DND-41 (cell line): ENCODE results near the gene IFNLR1.

Source experiments
- ATAC-seq: fragments of 200-7000 bp; cut with Tn5 transposase; 3 replicates; pipeline ENCODE4 v1.9.1; 2021; ENCODE audit warnings: low read depth; ENCODE audit not compliant: insufficient read depth
- DNase-seq: peaks from one replicate; pipeline ENCODE4 v3.0.0-alpha.2; 2020
- H2AFZ ChIP-seq: 2 replicates; pipeline ENCODE4 v1.6.0; 2012; ENCODE audit warnings: low read depth, low read length
- H3K27ac ChIP-seq: 2 replicates; pipeline ENCODE4 v1.5.1; 2012; ENCODE audit warnings: low read length, inconsistent platforms
- H3K27me3 ChIP-seq: fragments of 200-600 bp; sonication (generic); 2 replicates; pipeline ENCODE4 v1.6.0; 2012; ENCODE audit warnings: low read length, mild to moderate bottlenecking, inconsistent platforms; ENCODE audit not compliant: insufficient read depth, poor library complexity
- H3K36me3 ChIP-seq: 2 replicates; pipeline ENCODE4 v1.5.1; 2012; ENCODE audit warnings: low read length, inconsistent platforms; ENCODE audit not compliant: insufficient read depth
- H3K4me1 ChIP-seq: 2 replicates; pipeline ENCODE4 v1.5.1; 2012; ENCODE audit warnings: mild to moderate bottlenecking, low read length; ENCODE audit not compliant: insufficient read depth
- H3K4me2 ChIP-seq: 2 replicates; pipeline ENCODE4 v1.6.0; 2012; ENCODE audit warnings: mild to moderate bottlenecking, moderate library complexity, low read length, inconsistent platforms; ENCODE audit not compliant: insufficient read depth
- H3K4me3 ChIP-seq, 2 experiments: fragments of 200-600 bp in 1 of 2; shearing (Covaris generic) in 1 of 2; 2 replicates each; pipeline ENCODE4 v1.5.1; 2012 to 2016; ENCODE audit warnings: inconsistent platforms in 2 of 2, low read length in 2 of 2, mild to moderate bottlenecking in 2 of 2, low read depth in 1 of 2, moderate library complexity in 1 of 2
- H3K79me2 ChIP-seq: 2 replicates; pipeline ENCODE4 v1.6.0; 2012; ENCODE audit warnings: low read length, inconsistent platforms; ENCODE audit not compliant: insufficient read depth
- H3K9ac ChIP-seq: 2 replicates; pipeline ENCODE4 v1.6.0; 2012; ENCODE audit warnings: low read depth, mild to moderate bottlenecking, inconsistent platforms, low read length, moderate library complexity
- H3K9me3 ChIP-seq: 2 replicates; pipeline ENCODE4 v1.5.1; 2012; ENCODE audit warnings: low read length, moderate library complexity, mild to moderate bottlenecking, inconsistent platforms; ENCODE audit not compliant: insufficient read depth, severe bottlenecking
- H4K20me1 ChIP-seq: 2 replicates; pipeline ENCODE4 v1.6.0; 2012; ENCODE audit warnings: low read length; ENCODE audit not compliant: insufficient read depth
- CTCF ChIP-seq: IDR thresholded peaks from 2 replicates; pipeline ENCODE4 v1.5.1; 2012; ENCODE audit warnings: borderline replicate concordance, low read length, moderate library complexity, mild to moderate bottlenecking; ENCODE audit not compliant: poor library complexity, severe bottlenecking; ENCODE audit errors: extremely low read depth
- EZH2 ChIP-seq: IDR thresholded peaks from 3 replicates; pipeline ENCODE4 v1.6.1; 2012; ENCODE audit warnings: borderline replicate concordance, low read depth, mild to moderate bottlenecking, moderate library complexity, low read length, inconsistent platforms; ENCODE audit not compliant: severe bottlenecking

IFNLR1 gene

GRCh38 chr1:24201941-24202440, 14.9 kb upstream of the IFNLR1 start:
- Histone ChIP-seq H3K79me2 (no peaks in the 10 kb centered on the region), H3K4me3 (no peak overlapping the region), H3K36me3 (no peaks in the 10 kb centered on the region), H4K20me1 (peaks cover 5% of the 10 kb centered on the region; the same call in 1 of the 2 replicates), H3K27ac (no peak overlapping the region), H3K27me3 (peaks cover 5% of the 10 kb centered on the region), H3K9me3 (no peaks in the 10 kb centered on the region), H3K4me2 (no peak overlapping the region), H2AFZ (no peak overlapping the region), H3K9ac (no peak overlapping the region), H3K4me1 (peaks cover 2% of the 10 kb centered on the region; the same call in 1 of the 2 replicates)
- ATAC-seq (peak; percentile 60; the same call in 1 of the 3 replicates), DNase-seq (peak; percentile 62)
- no peak for TF ChIP-seq EZH2
- TF ChIP-seq CTCF: peak; percentile 88

- Histone ChIP-seq H4K20me1 (no peaks in the 10 kb centered on the region), H3K9ac (no peak overlapping the region), H3K27ac (no peak overlapping the region), H3K27me3 (peaks cover 5% of the 10 kb centered on the region), H3K4me1 (peaks cover 2% of the 10 kb centered on the region; the same call in 1 of the 2 replicates), H3K4me3 (no peak overlapping the region), H3K4me2 (no peak overlapping the region), H2AFZ (no peak overlapping the region), H3K79me2 (no peaks in the 10 kb centered on the region), H3K9me3 (no peaks in the 10 kb centered on the region), H3K36me3 (no peaks in the 10 kb centered on the region)
- DNase-seq (peak; percentile 71), ATAC-seq (peak; percentile 84)
- TF ChIP-seq EZH2 (no peak), CTCF (peak; percentile 96)
Measured at GRCh38 chr1:24199291-24199900, 12.3 kb upstream of the IFNLR1 start.

- peaks cover 2% of the 10 kb centered on the region; the same call in 1 of the 2 replicates for H3K4me1 ChIP-seq
- H3K27ac ChIP-seq: no peak overlapping the region
Measured at GRCh38 chr1:24198766-24199165, 11.7 kb upstream of the IFNLR1 start.

More at GRCh38 chr1:24198766-24199165, 11.7 kb upstream of the IFNLR1 start:
- H3K27me3 ChIP-seq: peaks cover 5% of the 10 kb centered on the region
- H3K36me3 ChIP-seq: no peaks in the 10 kb centered on the region
- no peak overlapping the region for H3K4me2 ChIP-seq
- H2AFZ ChIP-seq: no peak overlapping the region
- H4K20me1 ChIP-seq: no peaks in the 10 kb centered on the region
- no peak overlapping the region for H3K9ac ChIP-seq
- DNase-seq (no peak), ATAC-seq (no peak)
- no peak for TF ChIP-seq CTCF
- no peak for TF ChIP-seq EZH2
- H3K79me2 ChIP-seq: no peaks in the 10 kb centered on the region
- no peak overlapping the region for H3K4me3 ChIP-seq
- H3K9me3 ChIP-seq: no peaks in the 10 kb centered on the region
